Stimulated activated CD8-positive, alpha-beta memory T cell treated with anti-CD3 and anti-CD28 coated beads, Interleukin-4, amount 100 ng/mL, for 48 hours (primary cell): ENCODE results near the gene MLKL.
"Not testable (repeated sequence)": the region's sequence is repeated elsewhere in the genome, so short reads cannot be mapped to it uniquely, and the experiment has no call there.

Source experiments
- DNase-seq: peaks from one replicate; pipeline ENCODE4 v3.0.0-alpha.2; 2020

Gene MLKL

DNA sequence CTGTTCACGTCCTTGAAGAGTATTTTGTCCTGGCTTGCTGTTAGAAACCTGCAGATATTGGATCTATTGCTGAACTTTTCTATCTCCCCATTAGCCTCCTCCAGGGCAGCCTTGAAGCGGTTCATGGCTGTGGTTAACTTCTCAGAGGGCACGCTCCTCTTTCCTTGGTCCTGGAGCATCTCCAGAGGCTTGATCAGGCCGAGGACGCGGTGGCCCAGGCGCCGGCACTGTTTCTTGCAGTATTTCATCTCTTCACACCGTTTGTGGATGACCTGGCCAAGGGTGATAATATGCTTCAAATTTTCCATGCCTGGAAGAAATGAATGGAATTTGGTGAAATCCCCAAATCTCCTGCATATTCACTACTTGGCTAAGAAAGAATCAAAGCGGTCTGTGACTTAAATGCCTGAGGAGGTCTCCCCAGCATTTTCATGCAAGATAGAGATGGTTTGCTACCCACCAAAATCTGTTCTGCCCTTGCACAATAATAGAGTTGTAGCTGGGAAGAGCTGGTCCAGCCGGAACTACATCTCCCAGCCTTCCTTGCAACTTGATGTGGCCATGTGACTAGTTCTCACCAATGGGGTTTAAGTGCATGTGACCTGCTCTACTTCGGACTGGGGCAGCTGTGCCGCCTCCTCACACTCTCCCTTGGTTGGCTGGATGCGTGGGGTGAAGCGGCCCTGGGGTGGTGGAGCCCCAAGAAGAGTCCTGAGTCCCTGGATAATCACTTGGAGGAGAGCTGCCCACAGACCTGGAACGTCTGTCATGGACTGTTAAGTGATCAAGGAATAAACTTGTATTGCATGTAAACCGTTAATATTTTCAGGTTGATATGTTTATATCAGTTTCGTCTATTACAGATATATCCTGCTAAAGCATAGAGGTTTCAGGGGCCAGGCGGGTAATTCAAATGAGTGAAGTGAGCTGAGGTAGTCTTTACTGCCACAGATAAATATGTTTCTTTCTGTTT, 4.9 kb downstream of the MLKL start:
- DNase-seq = peak; percentile 63

DNA sequence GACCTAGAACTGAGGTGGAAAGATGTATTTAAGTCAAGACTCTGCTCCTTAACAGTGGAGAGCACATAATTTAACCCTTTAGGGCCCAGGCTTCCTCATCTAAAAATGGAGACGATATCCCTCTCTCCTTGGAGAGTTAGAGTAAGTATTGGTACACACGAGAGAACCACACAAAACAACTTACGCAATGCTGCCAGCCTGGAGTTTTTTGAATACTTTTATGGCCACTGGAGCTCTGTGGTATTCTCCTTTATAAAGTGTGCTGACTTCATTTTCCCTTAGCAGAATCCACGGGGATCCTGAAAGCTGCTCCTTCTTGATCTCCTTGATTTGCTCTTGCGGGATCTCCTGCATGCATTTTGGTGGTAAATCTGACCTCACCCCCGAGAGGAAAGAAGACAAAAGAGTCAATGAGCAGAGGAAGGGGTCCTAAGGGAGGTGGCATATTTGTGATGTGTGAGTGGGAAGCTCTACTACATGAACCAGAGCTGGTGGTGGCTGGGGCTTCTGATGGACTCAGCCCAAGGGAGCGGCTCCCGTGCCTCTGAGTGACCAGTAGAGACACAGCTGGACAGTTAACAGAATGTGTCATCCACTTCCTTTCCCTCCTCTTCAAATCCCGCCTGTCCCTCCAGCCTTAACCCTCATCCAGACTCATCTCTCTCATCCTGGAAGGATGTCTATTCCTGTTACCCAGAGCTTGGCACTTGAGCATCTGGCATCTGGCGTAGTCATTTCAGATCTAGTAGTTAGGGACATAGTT, 9.4 kb downstream of the MLKL start:
- DNase-seq = no peak

- no peak for DNase-seq
Observed at GRCh38 chr16:74682556-74682955, 18.1 kb downstream of the MLKL start.

DNA sequence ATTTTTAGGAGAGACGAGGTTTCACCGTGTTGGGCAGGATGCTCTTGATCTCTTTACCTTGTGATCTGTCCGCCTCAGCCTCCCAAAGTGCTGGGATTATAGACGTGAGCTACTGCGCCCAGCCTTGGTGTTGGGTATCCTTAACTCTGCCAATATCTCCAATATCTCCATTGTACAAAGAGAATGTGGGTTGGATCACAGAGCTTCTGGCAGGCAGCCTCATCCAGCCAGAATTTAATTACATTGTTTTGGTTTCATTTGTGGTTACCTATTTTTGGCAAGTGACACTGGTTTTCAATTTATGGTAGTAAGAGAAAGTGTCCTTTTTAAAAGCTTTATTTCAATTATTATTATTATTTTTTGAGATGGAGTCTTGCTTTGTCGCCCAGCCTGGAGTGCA, 20.0 kb downstream of the MLKL start:
- DNase-seq = no peak

- no peak for DNase-seq
Observed at GRCh38 chr16:74679983-74680382, 20.7 kb downstream of the MLKL start.

- no peak for DNase-seq
Observed at GRCh38 chr16:74677868-74678267, 22.8 kb downstream of the MLKL start.

GRCh38 chr16:74673876-74674275, 26.8 kb downstream of the MLKL start:
- no peak for DNase-seq

GRCh38 chr16:74668877-74669276, 31.8 kb downstream of the MLKL start:
- not testable (repeated sequence) for DNase-seq

- DNase-seq = peak; percentile 68
Observed at GRCh38 chr16:74667255-74667700, 33.4 kb downstream of the MLKL start.

DNA sequence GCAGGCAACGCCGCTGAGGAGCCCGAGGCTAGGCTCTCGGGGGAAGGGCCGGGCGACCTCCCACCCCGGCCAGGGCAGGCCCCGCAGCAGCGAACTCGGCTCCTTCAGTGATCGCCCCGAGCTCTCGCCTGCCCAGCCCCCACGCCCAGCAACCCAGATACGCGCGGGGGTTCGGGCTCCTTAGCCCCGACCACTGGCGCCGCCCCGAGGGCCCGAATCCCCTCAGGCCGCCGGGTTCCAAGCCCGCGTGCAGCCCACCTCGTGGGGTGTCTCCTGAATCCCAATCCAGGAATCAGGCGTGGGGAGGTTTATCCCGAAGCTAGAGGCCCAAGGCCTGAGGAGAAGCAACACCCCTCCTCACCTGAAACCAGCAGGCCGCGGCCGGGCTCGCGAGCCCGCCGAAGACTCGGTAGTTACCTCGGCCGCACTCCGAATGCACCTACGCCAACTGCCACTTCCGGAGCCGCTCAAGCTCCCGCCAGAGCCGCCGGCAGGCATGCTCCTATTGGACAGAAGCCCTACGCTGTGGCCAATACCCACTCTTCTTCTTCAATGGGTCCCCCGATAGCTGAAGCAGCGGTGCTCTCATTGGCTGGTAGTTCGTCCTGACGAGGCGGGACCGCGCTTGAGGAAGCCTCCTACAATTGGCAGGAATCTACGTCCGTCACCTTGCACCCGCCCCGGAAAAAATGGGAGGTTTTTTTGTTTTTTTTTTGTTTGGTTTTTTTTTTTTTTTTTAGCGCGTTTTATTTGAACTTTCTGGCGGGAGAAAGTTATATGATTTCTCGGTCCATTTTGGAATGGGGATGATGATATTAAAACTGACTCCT, 34.0 kb downstream of the MLKL start, which contains the start of gene RFWD3:
TSS of gene RFWD3 (minus strand) at position 453 of the 830 bp plus-strand sequence. CDS start 5,428 bp downstream, outside the sequence.
- DNase-seq = peak; percentile 95

GRCh38 chr16:74666010-74666421, 34.6 kb downstream of the MLKL start:
- no peak for DNase-seq

DNA sequence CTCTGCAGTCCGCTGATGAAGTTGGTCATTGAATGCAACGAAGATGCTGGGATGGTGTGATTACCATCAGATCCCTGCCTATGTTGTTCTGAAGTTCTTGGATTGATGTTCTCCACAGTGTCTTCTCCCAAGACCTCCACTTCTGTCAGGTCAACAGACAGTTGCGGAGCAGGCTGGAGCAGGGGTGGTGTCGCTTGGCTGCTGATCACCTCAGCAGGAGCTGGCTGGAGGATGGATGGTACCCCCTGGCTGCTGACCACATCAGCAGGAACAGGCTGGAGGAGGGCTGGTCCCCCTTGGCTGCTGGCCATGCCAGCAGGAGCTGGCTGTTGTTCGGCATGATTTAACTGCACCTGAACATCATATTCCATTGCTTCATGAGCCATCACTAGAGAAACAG, 39.6 kb downstream of the MLKL start:
- no peak for DNase-seq

DNA sequence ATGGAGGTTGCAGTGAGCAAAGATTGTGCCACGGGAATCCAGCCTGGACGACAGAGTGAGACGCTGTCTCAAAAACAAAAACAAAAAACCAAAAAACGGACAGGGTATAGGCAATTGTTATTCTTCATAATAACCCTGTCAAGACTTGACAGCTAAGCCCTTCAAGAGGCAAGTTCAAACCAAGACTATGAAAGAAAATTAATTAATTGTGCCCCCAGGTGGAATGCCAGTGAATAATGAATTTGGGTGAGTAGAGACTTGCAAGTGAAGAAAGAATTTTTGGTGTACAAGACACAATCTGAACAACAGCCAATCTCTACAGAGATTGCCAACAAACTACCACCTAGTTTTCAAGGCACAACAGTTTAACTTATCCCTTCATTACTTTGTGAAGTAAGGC, 40.3 kb downstream of the MLKL start:
- DNase-seq = no peak

DNA sequence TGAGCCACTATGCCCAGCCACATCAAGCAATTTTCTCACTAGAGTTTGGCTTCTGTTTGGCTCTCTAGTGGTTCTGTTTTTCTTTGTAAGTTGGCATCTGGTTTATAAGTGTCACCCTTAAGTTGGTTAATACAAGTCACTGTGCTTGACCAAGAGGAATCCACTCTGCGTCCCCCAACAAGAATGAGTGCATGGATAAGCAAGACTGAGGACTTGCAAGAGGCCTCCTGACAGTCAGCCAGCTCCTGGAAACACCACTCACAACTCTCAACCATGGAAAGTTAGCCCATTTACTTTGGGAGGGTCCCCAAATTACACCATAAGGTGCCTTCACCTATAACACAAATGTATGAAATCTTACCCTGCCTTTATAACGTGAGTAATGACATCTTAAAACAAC, 41.6 kb downstream of the MLKL start:
- no peak for DNase-seq

- DNase-seq = no peak
Observed at GRCh38 chr16:74657870-74658642, 42.6 kb downstream of the MLKL start.

- DNase-seq = no peak
Observed at GRCh38 chr16:74654536-74655050, 46.1 kb downstream of the MLKL start.

DNA sequence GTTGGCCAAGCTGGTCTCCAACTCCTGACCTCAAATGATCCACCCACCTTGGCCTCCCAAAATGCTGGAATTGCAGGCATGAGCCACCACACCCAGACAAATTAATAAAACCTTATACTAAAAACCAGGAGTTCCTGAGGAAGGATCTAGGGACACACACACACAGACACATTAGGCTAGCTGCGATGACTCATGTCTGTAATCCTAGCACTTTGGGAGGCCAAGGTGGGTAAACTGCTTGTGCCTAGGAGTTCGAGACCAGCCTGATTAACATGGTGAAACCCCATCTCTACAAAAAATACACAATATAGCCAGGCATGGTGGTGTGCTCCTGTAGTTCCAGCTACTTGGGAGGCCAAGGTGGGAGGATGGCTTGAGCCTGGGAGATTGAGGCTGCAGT, 47.8 kb downstream of the MLKL start:
- not testable (repeated sequence) for DNase-seq

GRCh38 chr16:74652249-74652648, 48.4 kb downstream of the MLKL start:
- DNase-seq = no peak

- DNase-seq = no peak
Observed at GRCh38 chr16:74651841-74652240, 48.8 kb downstream of the MLKL start.

DNA sequence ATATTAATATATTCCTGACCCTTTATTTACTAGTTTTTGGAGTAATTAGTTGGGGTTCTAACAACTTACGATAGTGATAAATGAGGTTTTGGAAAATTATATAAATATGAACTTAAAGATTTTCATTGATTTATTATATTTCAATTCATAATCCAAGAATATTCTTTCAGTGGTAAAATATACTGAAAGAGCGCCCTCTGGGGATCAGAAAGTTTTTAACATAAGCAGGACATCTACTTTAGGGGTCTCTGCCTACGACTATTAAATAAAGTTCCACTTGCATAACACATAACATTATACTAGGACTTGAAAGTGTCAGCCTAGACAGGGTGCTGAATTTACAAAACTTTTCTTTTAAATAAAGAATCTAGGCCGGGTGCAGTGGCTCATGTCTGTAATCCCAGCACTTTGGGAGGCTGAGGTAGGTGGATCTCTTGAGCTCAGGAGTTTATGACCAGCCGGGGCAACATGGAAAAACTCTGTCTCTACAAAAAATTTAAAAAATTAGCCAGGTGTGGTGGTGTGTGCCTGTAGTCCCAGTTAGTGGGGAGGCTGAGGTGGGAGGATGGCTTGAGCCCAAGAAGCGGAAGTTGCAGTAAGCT, 49.6 kb downstream of the MLKL start:
- no peak for DNase-seq

- DNase-seq = no peak
Observed at GRCh38 chr16:74649839-74650504, 50.7 kb downstream of the MLKL start.
